Mesendoderm (in vitro differentiated cells): ENCODE measurements around the gene KANSL1L.

Experiments
- DNase-seq: peaks from one replicate; pipeline ENCODE4 v3.0.0; 2013
- H2AK5ac ChIP-seq: 2 replicates; pipeline ENCODE4 v1.6.1; 2013; ENCODE audit warnings: low read length, inconsistent platforms
- H2BK120ac ChIP-seq: 2 replicates; pipeline ENCODE4 v1.6.1; 2013; ENCODE audit warnings: low read depth, mild to moderate bottlenecking, low read length, moderate library complexity, mixed read lengths
- H2BK15ac ChIP-seq: replicated peaks from 2 replicates; pipeline ENCODE4 v1.6.1; 2013; ENCODE audit warnings: low read depth, mild to moderate bottlenecking, moderate library complexity
- H2BK5ac ChIP-seq: 2 replicates; pipeline ENCODE4 v1.6.1; 2013; ENCODE audit warnings: low read length, inconsistent platforms
- H3K18ac ChIP-seq: 2 replicates; pipeline ENCODE4 v1.6.1; 2013; ENCODE audit warnings: mild to moderate bottlenecking, low read length, mixed read lengths
- H3K23ac ChIP-seq: one replicate; pipeline ENCODE4 v1.6.1; 2013; ENCODE audit warnings: low read length
- H3K27ac ChIP-seq: 2 replicates; pipeline ENCODE4 v1.5.1; 2013; ENCODE audit warnings: low read depth, mild to moderate bottlenecking, inconsistent platforms, low read length, moderate library complexity
- H3K27me3 ChIP-seq: 2 replicates; pipeline ENCODE4 v1.6.1; 2013; ENCODE audit warnings: low read length, control low read depth, mild to moderate bottlenecking, inconsistent platforms; ENCODE audit not compliant: insufficient read depth, poor library complexity
- H3K36me3 ChIP-seq: 2 replicates; pipeline ENCODE4 v1.6.1; 2013; ENCODE audit warnings: low read length, inconsistent platforms; ENCODE audit not compliant: control insufficient read depth, insufficient read depth
- H3K4ac ChIP-seq: one replicate; pipeline ENCODE4 v1.6.1; 2013; ENCODE audit warnings: low read depth, mild to moderate bottlenecking, low read length, moderate library complexity
- H3K4me1 ChIP-seq: 2 replicates; pipeline ENCODE4 v1.6.1; 2013; ENCODE audit warnings: low read depth, low read length, inconsistent platforms; ENCODE audit not compliant: control insufficient read depth
- H3K4me2 ChIP-seq: 2 replicates; pipeline ENCODE4 v1.6.1; 2013; ENCODE audit warnings: low read length
- H3K4me3 ChIP-seq: 2 replicates; pipeline ENCODE4 v1.5.1; 2013; ENCODE audit warnings: mild to moderate bottlenecking, low read length
- H3K56ac ChIP-seq: one replicate; pipeline ENCODE4 v1.6.1; 2013; ENCODE audit warnings: low read length
- H3K79me1 ChIP-seq: 2 replicates; pipeline ENCODE4 v1.6.1; 2013; ENCODE audit warnings: low read length, inconsistent platforms
- H3K79me2 ChIP-seq: 2 replicates; pipeline ENCODE4 v1.6.1; 2013; ENCODE audit warnings: mild to moderate bottlenecking, low read length; ENCODE audit not compliant: control insufficient read depth, insufficient read depth
- H3K9ac ChIP-seq: 2 replicates; pipeline ENCODE4 v1.6.1; 2013; ENCODE audit warnings: low read length, inconsistent platforms
- H4K5ac ChIP-seq: one replicate; pipeline ENCODE4 v1.6.1; 2013; ENCODE audit warnings: low read length
- H4K8ac ChIP-seq: one replicate; pipeline ENCODE4 v1.6.1; 2013; ENCODE audit warnings: low read depth, mild to moderate bottlenecking, control low read depth, low read length, moderate library complexity
- WGBS: extraction: QIAGEN DNeasy Blood & Tissue Kit; methylation state at CpG from one replicate; pipeline ENCODE4 v1.1.7; 2013; ENCODE audit warnings: low lambda C conversion rate, missing lambda C conversion rate; ENCODE audit not compliant: insufficient coverage; ENCODE audit errors: extremely low coverage; 5-methylcytosine and 5-hydroxymethylcytosine counted together

KANSL1L gene

DNA sequence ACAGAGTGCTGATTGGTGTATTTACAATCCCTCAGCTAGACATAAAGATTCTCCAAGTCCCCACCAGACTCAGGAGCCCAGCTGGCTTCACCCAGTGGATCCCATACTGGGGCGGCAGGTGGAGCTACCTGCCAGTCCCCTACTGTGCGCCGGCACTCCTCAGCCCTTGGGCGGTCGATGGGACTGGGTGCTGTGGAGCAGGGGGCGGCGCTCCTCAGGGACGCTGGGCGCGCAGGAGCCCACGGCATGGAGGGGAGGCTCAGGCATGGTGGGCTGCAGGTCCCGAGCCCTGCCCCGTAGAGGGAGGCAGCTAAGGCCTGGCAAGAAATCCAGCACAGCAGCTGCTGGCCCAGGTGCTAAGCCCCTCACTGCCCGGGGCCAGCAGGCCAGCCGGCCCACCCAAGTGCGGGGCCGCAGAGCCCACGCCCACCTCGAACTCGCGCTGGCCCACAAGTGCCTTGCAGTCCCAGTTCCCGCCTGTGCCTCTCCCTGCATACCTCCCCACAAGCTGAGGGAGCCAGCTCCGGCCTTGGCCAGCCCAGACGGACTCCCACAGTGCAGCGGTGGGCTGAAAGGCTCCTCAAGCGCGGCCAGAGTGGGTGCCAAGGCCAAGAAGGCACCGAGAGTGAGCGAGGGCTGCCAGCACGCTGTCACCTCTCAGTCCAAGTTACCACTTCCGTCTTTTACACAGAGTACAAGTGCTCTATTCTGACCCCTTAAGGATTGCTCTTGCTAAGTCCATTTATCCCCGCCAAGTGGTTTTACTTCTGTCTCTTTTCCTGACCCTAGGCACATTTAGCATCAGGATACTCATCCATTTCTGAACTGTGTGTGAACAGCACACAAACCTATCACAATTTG lies 170.5 kb downstream of the KANSL1L start:
- H4K5ac ChIP-seq = no peak overlapping the region
- no peak overlapping the region for H2AK5ac ChIP-seq
- H3K4me3 ChIP-seq = no peak overlapping the region
- no peak overlapping the region for H3K27ac ChIP-seq
- H3K56ac ChIP-seq = no peak overlapping the region
- no CpG with 5 or more reads among the region's 32 CpGs for WGBS
- H3K23ac ChIP-seq = no peak overlapping the region
- peaks cover 31% of the 10 kb centered on the region for H3K79me2 ChIP-seq
- peaks cover 2% of the 10 kb centered on the region for H3K4me1 ChIP-seq
- no peak overlapping the region for H3K18ac ChIP-seq
- no peak for DNase-seq
- H2BK120ac ChIP-seq = no peak overlapping the region
- no peak overlapping the region for H3K9ac ChIP-seq
- H2BK15ac ChIP-seq = no peak overlapping the region
- H3K27me3 ChIP-seq = no peaks in the 10 kb centered on the region
- H3K4me2 ChIP-seq = no peak overlapping the region
- no peaks in the 10 kb centered on the region for H3K36me3 ChIP-seq
- no peak overlapping the region for H4K8ac ChIP-seq
- H3K79me1 ChIP-seq = peaks cover 6% of the 10 kb centered on the region
- no peak overlapping the region for H3K4ac ChIP-seq
- H2BK5ac ChIP-seq = no peak overlapping the region

DNA sequence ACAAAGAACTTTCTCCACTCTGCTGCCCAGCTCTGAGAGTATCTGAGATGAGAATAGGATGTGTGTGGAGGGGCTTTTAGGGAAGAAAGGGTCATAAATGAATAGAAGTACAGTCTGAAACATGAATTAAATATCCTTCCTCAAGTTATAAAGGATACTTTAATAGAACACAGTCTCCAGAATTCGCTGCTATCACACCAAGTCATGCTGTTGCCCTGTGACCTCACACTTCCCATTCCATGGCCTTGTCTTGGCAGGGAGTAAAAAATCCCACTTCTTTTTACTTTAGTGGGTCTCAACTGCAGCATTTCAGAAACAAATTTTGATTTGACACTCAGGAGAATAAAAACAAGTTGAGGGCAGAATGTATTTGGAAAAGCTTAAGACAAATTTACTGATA lies 172.6 kb downstream of the KANSL1L start:
- H3K56ac ChIP-seq = no peak overlapping the region
- H3K18ac ChIP-seq = no peak overlapping the region
- no peaks in the 10 kb centered on the region for H3K27me3 ChIP-seq
- no peak overlapping the region for H2BK15ac ChIP-seq
- no CpG with 5 or more reads among the region's 1 CpG for WGBS
- peaks cover 3% of the 10 kb centered on the region for H3K79me1 ChIP-seq
- no peak overlapping the region for H3K4me3 ChIP-seq
- H3K79me2 ChIP-seq = peaks cover 11% of the 10 kb centered on the region
- no peak overlapping the region for H3K23ac ChIP-seq
- H2BK5ac ChIP-seq = no peak overlapping the region
- H4K5ac ChIP-seq = no peak overlapping the region
- no peak overlapping the region for H3K9ac ChIP-seq
- H3K4me1 ChIP-seq = peaks cover 2% of the 10 kb centered on the region
- H3K4me2 ChIP-seq = no peak overlapping the region
- H3K27ac ChIP-seq = no peak overlapping the region
- H2BK120ac ChIP-seq = no peak overlapping the region
- no peak overlapping the region for H2AK5ac ChIP-seq
- H4K8ac ChIP-seq = no peak overlapping the region
- no peaks in the 10 kb centered on the region for H3K36me3 ChIP-seq
- no peak overlapping the region for H3K4ac ChIP-seq
- DNase-seq = no peak

DNA sequence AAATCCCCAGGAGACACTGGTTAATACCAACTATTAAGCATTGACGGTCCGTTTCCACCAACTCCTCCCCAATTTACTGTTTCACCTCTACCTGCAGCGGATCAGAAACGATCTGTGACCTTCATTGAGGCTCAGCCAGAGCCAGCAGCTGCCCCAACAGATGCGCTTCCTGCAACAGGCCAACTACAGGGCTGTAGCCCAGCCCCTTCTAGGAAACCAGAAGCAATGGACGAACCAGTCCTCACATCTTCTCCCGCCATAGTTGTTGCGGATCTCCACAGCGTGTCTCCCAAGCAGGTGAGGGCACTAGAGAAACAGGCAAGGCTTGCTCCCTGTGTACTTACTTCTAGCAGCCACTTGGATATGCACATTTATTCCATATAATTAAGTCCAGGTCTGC lies 177.2 kb downstream of the KANSL1L start:
- no peak overlapping the region for H3K18ac ChIP-seq
- H3K27me3 ChIP-seq = no peaks in the 10 kb centered on the region
- H2AK5ac ChIP-seq = no peak overlapping the region
- no peak for DNase-seq
- H4K5ac ChIP-seq = no peak overlapping the region
- H2BK15ac ChIP-seq = no peak overlapping the region
- H3K4me2 ChIP-seq = no peak overlapping the region
- no peak overlapping the region for H3K56ac ChIP-seq
- H2BK5ac ChIP-seq = no peak overlapping the region
- H2BK120ac ChIP-seq = no peak overlapping the region
- H3K4me3 ChIP-seq = no peak overlapping the region
- H3K9ac ChIP-seq = no peak overlapping the region
- H3K27ac ChIP-seq = no peak overlapping the region
- no CpG with 5 or more reads among the region's 9 CpGs for WGBS
- no peaks in the 10 kb centered on the region for H3K79me1 ChIP-seq
- no peak overlapping the region for H4K8ac ChIP-seq
- H3K79me2 ChIP-seq = no peaks in the 10 kb centered on the region
- H3K4me1 ChIP-seq = no peaks in the 10 kb centered on the region
- no peaks in the 10 kb centered on the region for H3K36me3 ChIP-seq
- H3K23ac ChIP-seq = no peak overlapping the region
- no peak overlapping the region for H3K4ac ChIP-seq

DNA sequence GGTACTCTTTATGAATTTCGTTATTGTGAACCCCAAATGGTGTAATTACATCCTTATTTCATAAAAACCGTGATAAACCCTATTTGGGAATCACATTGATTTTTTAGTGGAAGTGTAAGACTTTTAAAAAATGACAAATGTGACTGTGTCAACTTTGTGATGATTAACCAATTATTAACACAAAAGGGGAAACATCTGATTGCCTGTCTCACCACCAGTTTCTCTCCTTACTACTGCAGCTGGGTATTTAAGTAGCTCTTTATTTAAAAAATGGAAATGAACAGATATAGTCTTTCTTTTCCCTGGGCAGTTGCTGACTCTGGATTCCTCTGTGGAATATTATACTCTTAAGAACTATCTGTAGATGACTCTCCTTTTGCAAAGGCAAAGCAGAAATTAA lies 180.4 kb downstream of the KANSL1L start:
- Histone ChIP-seq H3K27me3 (no peaks in the 10 kb centered on the region), H3K56ac (no peak overlapping the region), H2BK5ac (no peak overlapping the region), H3K27ac (no peak overlapping the region), H3K4me3 (no peak overlapping the region), H3K4ac (no peak overlapping the region), H3K4me1 (peaks cover 5% of the 10 kb centered on the region), H3K79me2 (no peaks in the 10 kb centered on the region), H3K18ac (no peak overlapping the region), H2AK5ac (no peak overlapping the region), H3K79me1 (no peaks in the 10 kb centered on the region), H4K5ac (no peak overlapping the region), H4K8ac (no peak overlapping the region), H3K4me2 (no peak overlapping the region), H3K23ac (no peak overlapping the region), H2BK15ac (no peak overlapping the region), H3K36me3 (no peaks in the 10 kb centered on the region), H2BK120ac (no peak overlapping the region), H3K9ac (no peak overlapping the region)
- no CpG with 5 or more reads among the region's 2 CpGs for WGBS
- DNase-seq = no peak

DNA sequence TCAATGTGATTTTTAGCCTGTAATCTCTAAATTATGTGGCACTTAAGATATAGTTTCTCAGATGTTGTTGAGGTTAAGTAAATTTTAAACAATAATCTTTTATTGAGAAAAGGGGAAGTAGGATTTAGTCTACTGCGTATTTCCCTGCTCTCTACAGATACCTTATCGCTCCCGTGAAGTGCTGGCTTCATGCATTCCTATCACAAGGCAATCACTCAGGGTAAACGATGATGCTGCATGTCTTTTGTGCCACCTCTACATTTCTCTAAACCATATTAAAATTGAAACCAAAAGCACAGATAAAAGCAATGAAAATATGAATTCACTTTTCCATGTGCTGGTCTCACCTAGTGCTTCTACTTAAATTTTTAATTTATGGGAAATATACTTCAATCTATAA lies 183.2 kb downstream of the KANSL1L start:
- Histone ChIP-seq H3K18ac (no peak overlapping the region), H3K27ac (no peak overlapping the region), H2BK15ac (no peak overlapping the region), H3K79me1 (no peaks in the 10 kb centered on the region), H3K4me3 (no peak overlapping the region), H4K5ac (no peak overlapping the region), H2AK5ac (no peak overlapping the region), H3K9ac (no peak overlapping the region), H2BK120ac (no peak overlapping the region), H3K79me2 (no peaks in the 10 kb centered on the region), H3K56ac (no peak overlapping the region), H2BK5ac (no peak overlapping the region), H3K4me2 (no peak overlapping the region), H3K23ac (no peak overlapping the region), H3K4me1 (peaks cover 5% of the 10 kb centered on the region), H4K8ac (no peak overlapping the region), H3K4ac (no peak overlapping the region), H3K36me3 (no peaks in the 10 kb centered on the region), H3K27me3 (no peaks in the 10 kb centered on the region)
- DNase-seq = peak; percentile 31
- WGBS = no CpG with 5 or more reads among the region's 4 CpGs

DNA sequence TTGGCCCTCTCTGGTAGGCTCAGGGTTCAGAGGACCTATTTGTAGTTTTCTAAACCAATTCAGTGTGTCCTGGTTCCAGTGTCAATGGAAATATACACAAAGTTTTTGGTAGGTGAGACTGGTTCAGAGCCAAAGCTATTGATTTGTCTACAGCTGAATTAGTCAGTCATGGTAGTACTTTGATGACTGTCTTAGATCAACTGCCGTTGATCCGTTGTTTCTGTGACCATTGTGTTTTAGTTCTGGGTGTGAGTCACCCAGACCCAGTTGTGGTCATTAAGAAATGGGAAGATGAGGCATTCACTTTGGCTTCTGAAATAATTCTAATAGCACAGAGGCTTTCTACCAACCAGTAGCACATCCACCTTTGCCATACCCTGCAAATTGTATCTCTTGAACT lies 184.8 kb downstream of the KANSL1L start:
- H3K4me2 ChIP-seq = no peak overlapping the region
- H3K79me2 ChIP-seq = no peaks in the 10 kb centered on the region
- H4K5ac ChIP-seq = no peak overlapping the region
- no peak overlapping the region for H3K23ac ChIP-seq
- no peak overlapping the region for H2BK15ac ChIP-seq
- H2AK5ac ChIP-seq = no peak overlapping the region
- no peak overlapping the region for H3K18ac ChIP-seq
- no peak for DNase-seq
- H3K36me3 ChIP-seq = no peaks in the 10 kb centered on the region
- H2BK120ac ChIP-seq = peak overlapping the region; percentile 45
- H4K8ac ChIP-seq = no peak overlapping the region
- no peak overlapping the region for H3K9ac ChIP-seq
- no peak overlapping the region for H3K4me3 ChIP-seq
- peak overlapping the region; percentile 35 for H3K56ac ChIP-seq
- WGBS = no CpG with 5 or more reads among the region's 2 CpGs
- peak overlapping the region; percentile 58 for H3K27ac ChIP-seq
- H3K79me1 ChIP-seq = no peaks in the 10 kb centered on the region
- H2BK5ac ChIP-seq = peak overlapping the region; percentile 25
- H3K4me1 ChIP-seq = peaks cover 5% of the 10 kb centered on the region
- no peaks in the 10 kb centered on the region for H3K27me3 ChIP-seq
- no peak overlapping the region for H3K4ac ChIP-seq
